ENCODE results near the gene TMEM95. TPM values are rescaled to one million over a fixed set of nuclear protein-coding genes. Genes with fewer than 3 reads are reported as not detected.

TMEM95 gene
- total RNA-seq, 1 donor from 2014 or later: not detected

DNA sequence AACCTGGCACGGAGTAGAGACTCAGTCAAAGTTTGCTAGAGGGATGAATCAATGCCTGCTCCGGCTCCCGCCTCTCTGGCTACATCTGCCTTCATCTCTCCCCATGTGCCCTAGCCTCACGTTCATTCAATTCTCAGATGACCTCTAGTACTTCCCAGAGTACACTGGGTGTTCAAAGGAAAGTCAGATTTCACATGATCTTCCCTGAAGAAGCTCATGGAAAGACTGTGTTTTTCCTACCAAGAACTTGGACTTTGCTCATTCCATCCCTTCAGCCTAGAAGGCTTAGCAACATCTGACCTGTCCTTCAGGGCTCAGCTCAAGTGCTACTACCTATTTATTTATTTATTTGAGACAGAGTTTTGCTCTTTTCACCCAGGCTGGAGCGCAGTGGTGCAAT lies 14.9 kb downstream of the TMEM95 start:
- intact Hi-C loops (cut with DNase I): no loop called here

DNA sequence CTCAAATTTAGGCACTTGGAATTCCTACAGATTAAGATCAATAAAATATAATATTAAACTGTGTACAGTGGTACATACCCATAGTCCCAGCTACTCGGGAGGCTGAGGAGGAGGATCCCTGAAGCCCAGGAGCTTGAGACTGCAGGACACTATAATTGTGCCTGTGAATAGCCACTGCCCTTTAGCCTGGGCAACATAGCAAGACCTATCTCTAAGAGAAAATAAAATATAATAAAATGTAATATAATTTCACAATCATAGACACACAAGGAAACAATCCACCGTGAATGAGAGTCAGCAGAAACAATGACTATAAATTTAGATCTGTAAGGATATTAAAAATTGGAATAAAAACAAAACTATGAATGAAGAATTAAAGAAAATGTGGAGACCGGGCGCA lies 15.9 kb downstream of the TMEM95 start:
- Histone ChIP-seq H3K27me3 (no peaks in the 10 kb centered on the region), H3K9me3 (no peaks in the 10 kb centered on the region), H3K27ac (no peak overlapping the region), H3K4me3 (no peak overlapping the region), H3K4me1 (no peaks in the 10 kb centered on the region), H3K36me3 (no peaks in the 10 kb centered on the region)
- intact Hi-C loops (cut with DNase I): no loop called here
- TF ChIP-seq, protein P1, sequence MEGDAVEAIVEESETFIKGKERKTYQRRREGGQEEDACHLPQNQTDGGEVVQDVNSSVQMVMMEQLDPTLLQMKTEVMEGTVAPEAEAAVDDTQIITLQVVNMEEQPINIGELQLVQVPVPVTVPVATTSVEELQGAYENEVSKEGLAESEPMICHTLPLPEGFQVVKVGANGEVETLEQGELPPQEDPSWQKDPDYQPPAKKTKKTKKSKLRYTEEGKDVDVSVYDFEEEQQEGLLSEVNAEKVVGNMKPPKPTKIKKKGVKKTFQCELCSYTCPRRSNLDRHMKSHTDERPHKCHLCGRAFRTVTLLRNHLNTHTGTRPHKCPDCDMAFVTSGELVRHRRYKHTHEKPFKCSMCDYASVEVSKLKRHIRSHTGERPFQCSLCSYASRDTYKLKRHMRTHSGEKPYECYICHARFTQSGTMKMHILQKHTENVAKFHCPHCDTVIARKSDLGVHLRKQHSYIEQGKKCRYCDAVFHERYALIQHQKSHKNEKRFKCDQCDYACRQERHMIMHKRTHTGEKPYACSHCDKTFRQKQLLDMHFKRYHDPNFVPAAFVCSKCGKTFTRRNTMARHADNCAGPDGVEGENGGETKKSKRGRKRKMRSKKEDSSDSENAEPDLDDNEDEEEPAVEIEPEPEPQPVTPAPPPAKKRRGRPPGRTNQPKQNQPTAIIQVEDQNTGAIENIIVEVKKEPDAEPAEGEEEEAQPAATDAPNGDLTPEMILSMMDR (IDR thresholded peaks at IDR 0.05): no peak
- no peak for ATAC-seq
- DNase-seq: no peak

More for the DNA sequence above, 14.9 kb downstream of the TMEM95 start:
- no peak overlapping the region for H3K4me3 ChIP-seq
- H3K9me3 ChIP-seq: no peaks in the 10 kb centered on the region
- H3K27ac ChIP-seq: no peak overlapping the region
- no peaks in the 10 kb centered on the region for H3K4me1 ChIP-seq
- TF ChIP-seq, protein P1 (IDR thresholded peaks at IDR 0.05): no peak
- H3K36me3 ChIP-seq: no peaks in the 10 kb centered on the region
- no peak for DNase-seq
- no peaks in the 10 kb centered on the region for H3K27me3 ChIP-seq
- no peak for ATAC-seq

DNA sequence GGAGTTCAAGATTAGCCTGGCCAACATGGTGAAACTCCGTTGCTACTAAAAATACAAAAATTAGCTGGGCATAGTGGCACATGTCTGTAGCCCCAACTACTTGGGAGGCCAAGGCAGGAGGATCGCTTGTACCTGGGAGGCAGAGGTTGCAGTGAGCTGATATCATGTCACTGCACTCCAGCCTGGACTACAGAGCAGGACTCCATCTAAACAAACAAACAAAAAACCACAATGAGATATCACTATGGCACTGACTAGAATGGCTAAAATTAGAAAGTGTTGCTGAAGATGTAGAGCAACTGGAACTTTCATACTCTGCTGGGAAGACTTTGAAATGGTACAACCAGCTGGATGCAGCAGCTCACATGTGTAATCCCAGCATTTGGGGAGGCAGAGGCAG lies 19.4 kb downstream of the TMEM95 start:
- TF ChIP-seq, protein P1 (IDR thresholded peaks at IDR 0.05): no peak
- H3K9me3 ChIP-seq: no peaks in the 10 kb centered on the region
- intact Hi-C loops (cut with DNase I): no loop called here
- no peaks in the 10 kb centered on the region for H3K4me1 ChIP-seq
- ATAC-seq (no peak), DNase-seq (no peak)
- no peak overlapping the region for H3K27ac ChIP-seq
- no peak overlapping the region for H3K4me3 ChIP-seq
- no peaks in the 10 kb centered on the region for H3K36me3 ChIP-seq
- no peaks in the 10 kb centered on the region for H3K27me3 ChIP-seq

DNA sequence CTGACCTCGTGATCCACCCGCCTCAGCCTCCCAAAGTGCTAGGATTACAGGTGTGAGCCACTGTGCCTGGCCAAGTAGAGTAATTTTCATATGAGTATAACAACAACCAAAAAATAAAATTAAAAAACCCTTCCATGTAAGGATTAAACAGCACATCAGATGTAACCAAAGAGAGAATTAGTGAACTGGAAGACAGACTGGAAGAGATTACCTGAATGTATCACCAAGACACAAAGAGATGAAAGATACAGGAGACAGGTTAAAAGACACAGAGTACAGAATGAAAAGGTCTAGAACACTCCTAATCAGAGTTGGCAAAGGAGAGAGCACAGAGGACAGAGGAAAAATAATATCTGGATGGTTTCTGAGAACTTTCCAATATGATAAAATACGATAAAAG lies 24.2 kb downstream of the TMEM95 start:
- Histone ChIP-seq H3K4me1 (peaks cover 14% of the 10 kb centered on the region), H3K27me3 (no peaks in the 10 kb centered on the region), H3K4me3 (no peak overlapping the region), H3K9me3 (no peaks in the 10 kb centered on the region), H3K27ac (no peak overlapping the region), H3K36me3 (no peaks in the 10 kb centered on the region)
- DNase-seq (no peak), ATAC-seq (no peak)
- TF ChIP-seq, protein P1 (IDR thresholded peaks at IDR 0.05): no peak
- intact Hi-C loops (cut with DNase I): no loop called here

DNA sequence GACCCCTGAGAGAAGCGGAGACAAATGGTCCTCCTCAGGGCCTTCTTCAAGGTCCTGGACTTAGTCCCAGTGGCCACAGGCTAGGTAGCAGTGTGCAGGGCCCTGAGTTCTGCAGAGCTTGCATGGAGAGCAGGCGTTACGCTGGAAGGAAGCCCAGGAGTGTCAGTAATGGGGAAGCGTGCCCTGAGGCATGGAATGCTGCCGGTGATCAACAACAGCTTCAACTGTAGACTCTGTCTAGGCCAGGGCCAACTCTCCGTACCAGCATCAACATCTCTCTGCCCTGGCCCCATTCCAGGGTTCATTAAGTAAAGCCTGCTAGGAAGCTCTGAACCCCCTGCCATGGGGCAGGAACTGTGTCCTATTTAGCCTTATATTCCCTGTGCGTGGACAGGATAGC lies 25.4 kb downstream of the TMEM95 start:
- H3K27ac ChIP-seq: peak overlapping the region; percentile 74
- H3K4me3 ChIP-seq: peak overlapping the region; percentile 57
- DNase-seq (peak; percentile 72), ATAC-seq (peak; percentile 69)
- TF ChIP-seq, protein P1 (IDR thresholded peaks at IDR 0.05): no peak
- H3K27me3 ChIP-seq: no peaks in the 10 kb centered on the region
- intact Hi-C loops (cut with DNase I): no loop called here
- peaks cover 14% of the 10 kb centered on the region for H3K4me1 ChIP-seq
- H3K9me3 ChIP-seq: no peaks in the 10 kb centered on the region
- no peaks in the 10 kb centered on the region for H3K36me3 ChIP-seq

Data from upper lobe of right lung (tissue), 1 donor.